ENCODE measurements around the gene AP1M2.
A peak's percentile ranks its signal among the peaks of the same experiment; 100 is the strongest.
"Not testable (repeated sequence)": the region's sequence is repeated elsewhere in the genome, so short reads cannot be mapped to it uniquely, and the experiment has no call there.

AP1M2 gene

GRCh38 chr19:10565028-10565566, 22.0 kb downstream of the AP1M2 start:
- DNase-seq (ENCODE audit: low spot score) = no peak

- no peak for DNase-seq (ENCODE audit: low spot score)
Observed at GRCh38 chr19:10562609-10563008, 24.5 kb downstream of the AP1M2 start.

GRCh38 chr19:10560154-10560553, 27.0 kb downstream of the AP1M2 start:
- DNase-seq (ENCODE audit: low spot score) = no peak

- no peak for DNase-seq (ENCODE audit: low spot score)
Observed at GRCh38 chr19:10557603-10558197, 29.4 kb downstream of the AP1M2 start.

- DNase-seq (ENCODE audit: low spot score) = no peak
Observed at GRCh38 chr19:10555610-10555973, 31.5 kb downstream of the AP1M2 start.

- no peak for DNase-seq (ENCODE audit: low spot score)
Observed at GRCh38 chr19:10554760-10555609, 32.1 kb downstream of the AP1M2 start.

GRCh38 chr19:10553943-10554381, 33.1 kb downstream of the AP1M2 start:
- DNase-seq (ENCODE audit: low spot score) = no peak

- no peak for DNase-seq (ENCODE audit: low spot score)
Observed at GRCh38 chr19:10553087-10553667, 33.9 kb downstream of the AP1M2 start.

GRCh38 chr19:10552510-10553053, 34.5 kb downstream of the AP1M2 start:
- no peak for DNase-seq (ENCODE audit: low spot score)

- DNase-seq (ENCODE audit: low spot score) = no peak
Observed at GRCh38 chr19:10551698-10552301, 35.3 kb downstream of the AP1M2 start.

GRCh38 chr19:10551006-10551405, 36.1 kb downstream of the AP1M2 start:
- not testable (repeated sequence) for DNase-seq (ENCODE audit: low spot score)

- no peak for DNase-seq (ENCODE audit: low spot score)
Observed at GRCh38 chr19:10550336-10550735, 36.8 kb downstream of the AP1M2 start.

GRCh38 chr19:10549733-10550132, 37.4 kb downstream of the AP1M2 start:
- no peak for DNase-seq (ENCODE audit: low spot score)

GRCh38 chr19:10548746-10549276, 38.3 kb downstream of the AP1M2 start:
- DNase-seq (ENCODE audit: low spot score) = no peak

GRCh38 chr19:10546817-10547216, 40.3 kb downstream of the AP1M2 start:
- DNase-seq (ENCODE audit: low spot score) = no peak

GRCh38 chr19:10544753-10545251, 42.3 kb downstream of the AP1M2 start:
- no peak for DNase-seq (ENCODE audit: low spot score)

- DNase-seq (ENCODE audit: low spot score) = no peak
Observed at GRCh38 chr19:10544242-10544752, 42.8 kb downstream of the AP1M2 start.

GRCh38 chr19:10543420-10544241, 43.5 kb downstream of the AP1M2 start, which contains the start of gene ATG4D:
TSS of gene ATG4D (plus strand) at chr19:10543904. CDS start at chr19:10544091, 187 bp downstream.
- DNase-seq (ENCODE audit: low spot score) = peak; percentile 92

- no peak for DNase-seq (ENCODE audit: low spot score)
Observed at GRCh38 chr19:10543059-10543419, 44.1 kb downstream of the AP1M2 start.

GRCh38 chr19:10539016-10539415, 48.1 kb downstream of the AP1M2 start:
- not testable (repeated sequence) for DNase-seq (ENCODE audit: low spot score)

Data from left forelimb (tissue), 1 donor.